GM19099 (cell line): ENCODE measurements around the gene GATM.

ENCODE experiments used
- POLR2A ChIP-seq: IDR thresholded peaks from 3 replicates; pipeline ENCODE4 v1.6.1; 2011; ENCODE audit warnings: low read depth; ENCODE audit not compliant: insufficient read length; ENCODE audit errors: extremely low read depth

GATM gene

GRCh38 chr15:45376300-45376928 is 1.9 kb downstream of the GATM start:
- no peak for TF ChIP-seq POLR2A

DNA sequence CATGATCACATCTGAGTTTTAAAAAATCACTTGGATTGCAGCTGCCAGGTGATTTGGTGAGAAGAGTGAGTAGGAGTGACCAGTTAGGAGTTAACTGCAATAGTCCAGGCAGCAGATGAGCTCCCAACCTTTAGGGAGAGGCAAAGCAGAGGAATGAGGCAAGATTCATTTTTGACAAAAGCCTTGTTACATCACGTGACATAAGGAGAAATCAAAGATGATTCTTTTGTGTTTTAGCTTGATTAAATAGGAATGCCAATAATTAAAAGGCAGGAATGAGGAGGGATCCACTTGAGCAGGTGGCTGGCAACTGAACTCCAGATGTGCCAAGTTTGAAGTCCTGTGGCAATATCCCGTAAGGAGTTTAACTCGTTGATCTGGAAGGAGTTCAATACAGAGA is 2.5 kb downstream of the GATM start:
- no peak for TF ChIP-seq POLR2A

- no peak for TF ChIP-seq POLR2A
Observed at GRCh38 chr15:45373976-45374375, 4.4 kb downstream of the GATM start.

DNA sequence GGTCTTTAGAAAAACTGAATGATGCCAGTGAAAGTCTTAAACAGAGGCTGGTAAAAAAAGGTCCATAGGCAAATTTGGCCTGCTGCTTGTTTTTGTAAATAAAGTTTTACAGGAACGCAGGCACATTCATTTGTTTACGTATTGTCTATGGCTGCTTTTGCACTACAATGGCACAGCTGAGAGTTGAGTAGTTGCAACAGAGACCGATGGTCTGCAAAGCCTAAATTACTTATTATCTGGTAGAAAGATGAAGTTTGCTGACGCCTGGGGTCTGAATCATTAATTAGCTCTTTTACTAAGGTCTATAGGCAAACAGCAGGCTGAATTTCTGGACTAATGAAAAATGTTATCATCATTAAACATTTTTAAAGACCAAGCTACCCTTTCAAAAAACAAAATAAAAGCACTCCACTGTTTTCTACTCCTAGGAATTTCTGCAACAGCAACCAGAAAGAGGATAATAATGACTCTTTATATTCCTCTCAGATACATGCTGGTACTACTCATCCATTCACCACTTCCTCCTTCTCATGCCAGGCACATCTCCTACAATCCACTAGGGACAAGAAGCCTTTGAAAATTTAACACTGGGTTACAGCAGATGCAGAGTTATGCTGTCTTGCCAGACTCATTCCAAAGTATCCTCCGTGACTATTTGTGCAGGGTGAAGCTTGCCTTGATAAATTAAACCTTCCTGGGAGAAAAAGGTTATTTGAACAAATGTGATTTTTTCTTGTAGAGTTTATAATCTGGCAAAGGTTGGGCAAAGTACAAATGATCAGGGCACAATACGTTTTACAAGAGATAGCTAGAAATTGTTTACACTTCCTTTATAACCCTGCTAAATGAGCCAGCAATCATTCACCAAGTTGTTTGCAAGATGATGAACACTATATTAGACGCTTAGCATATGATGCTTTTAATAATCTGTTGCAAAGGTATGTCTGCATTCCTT is 6.0 kb downstream of the GATM start:
- TF ChIP-seq POLR2A: no peak

- TF ChIP-seq POLR2A: no peak
Observed at GRCh38 chr15:45371546-45371945, 6.8 kb downstream of the GATM start.

- TF ChIP-seq POLR2A: no peak
Observed at GRCh38 chr15:45364271-45364670, 14.1 kb downstream of the GATM start.

DNA sequence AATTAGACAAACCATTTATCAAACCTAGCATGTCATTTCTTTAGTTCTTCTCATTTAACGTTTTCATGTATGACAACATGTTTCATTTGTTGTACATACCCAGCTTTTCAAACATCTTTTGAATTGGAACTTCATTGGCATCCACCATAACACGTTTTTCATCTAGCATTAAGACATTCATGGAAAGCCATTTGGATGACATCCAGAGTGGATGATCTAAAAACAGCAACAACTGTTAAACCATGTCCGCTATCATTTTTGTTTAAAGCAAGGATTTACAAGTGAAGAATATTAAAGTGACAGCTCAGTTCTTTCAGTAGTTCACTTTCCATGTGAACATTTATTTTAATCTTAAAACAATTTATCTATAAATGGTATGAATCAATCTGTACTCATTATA is 14.5 kb downstream of the GATM start:
- TF ChIP-seq POLR2A: no peak

DNA sequence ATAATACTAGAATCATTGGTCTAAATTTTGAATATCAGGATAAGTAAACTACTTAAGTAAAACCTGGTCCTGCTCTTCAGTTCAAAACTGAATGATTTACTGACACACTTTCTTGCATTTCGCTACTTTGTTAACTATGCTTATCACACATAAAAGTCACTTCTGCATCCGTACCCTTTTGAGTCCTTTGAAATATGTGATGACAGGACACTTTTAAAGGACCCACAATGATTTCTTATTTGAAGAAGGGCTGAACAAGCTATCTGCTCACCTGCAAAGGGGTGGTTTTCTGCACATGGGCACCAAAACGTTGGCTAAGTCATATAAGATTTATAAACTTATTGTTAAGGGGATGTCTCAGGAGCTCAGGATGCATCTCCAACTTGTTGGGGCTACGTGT is 15.0 kb downstream of the GATM start:
- TF ChIP-seq POLR2A: no peak

- TF ChIP-seq POLR2A: no peak
Observed at GRCh38 chr15:45362419-45362818, 15.9 kb downstream of the GATM start.

DNA sequence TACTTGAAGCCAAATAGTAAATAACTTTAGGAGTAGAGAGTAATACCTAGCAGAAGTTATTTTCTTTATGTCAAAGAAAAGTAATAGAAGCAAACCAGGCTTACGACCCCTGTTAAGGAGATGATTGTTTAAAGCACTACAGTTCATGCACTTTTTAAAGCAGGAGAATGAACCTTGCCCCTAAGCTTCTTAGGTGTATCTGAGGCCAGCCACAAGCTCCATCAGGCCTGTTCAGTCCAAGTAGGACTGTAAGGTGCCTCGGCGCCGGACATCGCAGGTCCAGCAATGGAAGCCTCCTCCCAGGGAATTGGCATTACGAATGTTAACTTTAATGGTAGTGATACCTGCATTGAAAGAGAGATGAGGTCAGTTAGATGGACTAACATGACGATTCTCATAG is 16.5 kb downstream of the GATM start:
- TF ChIP-seq POLR2A: no peak

- TF ChIP-seq POLR2A: no peak
Observed at GRCh38 chr15:45355860-45356259, 22.5 kb downstream of the GATM start.

GRCh38 chr15:45354711-45355110 is 23.6 kb downstream of the GATM start:
- no peak for TF ChIP-seq POLR2A

DNA sequence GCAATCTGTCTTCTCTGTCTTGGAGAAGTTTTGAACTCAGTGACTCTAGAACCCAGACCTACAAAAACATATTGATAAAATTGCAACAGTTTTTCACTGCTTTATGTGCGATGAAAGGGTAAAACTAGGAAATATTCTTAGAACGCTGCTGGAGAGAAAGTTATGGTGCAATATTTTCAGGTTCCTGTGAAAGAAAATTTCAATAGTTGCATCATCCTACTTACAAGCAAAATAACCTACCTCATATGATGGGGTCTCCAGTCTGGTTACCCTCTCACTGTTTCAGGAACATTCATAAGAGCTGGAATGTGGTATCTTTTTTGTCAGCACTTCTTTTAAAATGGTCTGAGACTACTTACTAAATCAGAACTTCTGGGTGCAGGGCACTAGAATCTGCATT is 27.1 kb downstream of the GATM start:
- TF ChIP-seq POLR2A: no peak

- TF ChIP-seq POLR2A: no peak
Observed at GRCh38 chr15:45349623-45350022, 28.7 kb downstream of the GATM start.

DNA sequence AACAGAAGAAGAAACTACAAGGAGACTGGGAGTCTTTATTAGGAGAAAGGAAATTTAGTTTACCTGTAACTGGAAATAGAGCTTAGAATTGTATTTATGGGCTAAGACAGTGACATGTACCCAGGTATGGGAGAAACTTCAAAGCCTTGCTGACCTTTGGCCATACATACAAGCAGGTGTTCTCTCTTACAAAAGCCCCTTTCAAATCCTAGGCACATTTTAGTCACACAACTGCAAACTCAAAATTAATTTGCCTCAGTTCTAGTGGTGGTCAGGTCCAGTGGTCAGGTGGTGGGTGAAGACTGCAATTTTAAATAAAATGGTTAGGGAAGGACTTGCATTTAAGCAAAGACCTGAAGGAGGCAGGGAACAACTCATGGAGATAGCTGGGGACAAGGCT is 30.4 kb downstream of the GATM start:
- no peak for TF ChIP-seq POLR2A

GRCh38 chr15:45347033-45347432 is 31.3 kb downstream of the GATM start:
- no peak for TF ChIP-seq POLR2A
